GM19035 (cell line): ENCODE measurements around the gene ARL1.
A peak's percentile ranks its signal among the peaks of the same experiment; 100 is the strongest.
"Not testable (repeated sequence)": the region's sequence is repeated elsewhere in the genome, so short reads cannot be mapped to it uniquely, and the experiment has no call there.

Experiments
- ATAC-seq: cut with Tn5 transposase; IDR thresholded peaks from one replicate; pipeline ENCODE4 v1.9.1; 2021; ENCODE audit not compliant: unreplicated experiment

ARL1 gene

DNA sequence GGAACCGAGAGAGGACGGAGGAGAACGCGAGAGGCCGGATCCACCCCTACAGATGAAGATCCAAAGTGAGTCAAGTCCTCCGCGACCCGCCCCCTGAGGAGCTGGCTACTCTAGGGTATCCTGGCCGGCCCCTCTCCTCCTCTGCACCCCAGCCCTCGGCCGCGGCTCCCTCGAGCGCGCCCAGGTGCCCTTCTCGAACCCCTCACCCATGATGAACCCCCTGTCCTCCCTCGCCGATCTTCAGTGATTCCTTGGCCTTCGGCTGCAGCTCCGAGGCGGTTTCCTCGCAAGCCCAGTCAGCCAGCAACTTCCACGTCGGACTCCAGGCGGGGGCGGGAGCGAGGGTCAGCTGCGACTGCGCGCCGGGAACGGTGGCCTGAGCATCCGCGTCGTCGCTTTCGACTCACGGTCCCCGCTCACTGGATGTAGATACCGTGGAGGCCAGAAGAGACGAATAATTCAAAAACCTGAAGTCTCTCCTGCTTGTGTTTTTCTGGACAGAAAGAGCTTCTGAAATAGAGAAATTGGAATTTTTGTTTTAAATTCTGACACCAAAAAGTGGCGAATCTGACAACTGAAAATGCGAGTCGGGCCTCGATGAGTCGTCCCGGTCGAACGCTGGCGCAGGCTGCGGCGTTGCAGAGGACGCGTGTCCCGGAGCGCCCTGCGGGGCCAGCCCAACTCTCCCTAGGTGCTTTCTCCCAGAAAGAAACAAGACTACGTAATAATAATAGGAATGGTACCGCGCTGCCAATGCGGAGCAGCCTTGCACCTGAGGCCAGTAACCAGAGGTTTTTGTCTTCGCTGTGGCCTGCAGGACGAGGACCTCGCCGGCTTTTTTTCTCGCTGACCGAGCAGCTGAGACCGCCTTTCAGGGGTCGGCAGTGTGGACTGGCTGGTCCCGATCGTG, at the start of gene ARL1:
TSS of gene ARL1 (minus strand) at position 337 of the 910 bp plus-strand sequence. CDS start at position 210, 127 bp downstream.
- peak; percentile 86 for ATAC-seq

DNA sequence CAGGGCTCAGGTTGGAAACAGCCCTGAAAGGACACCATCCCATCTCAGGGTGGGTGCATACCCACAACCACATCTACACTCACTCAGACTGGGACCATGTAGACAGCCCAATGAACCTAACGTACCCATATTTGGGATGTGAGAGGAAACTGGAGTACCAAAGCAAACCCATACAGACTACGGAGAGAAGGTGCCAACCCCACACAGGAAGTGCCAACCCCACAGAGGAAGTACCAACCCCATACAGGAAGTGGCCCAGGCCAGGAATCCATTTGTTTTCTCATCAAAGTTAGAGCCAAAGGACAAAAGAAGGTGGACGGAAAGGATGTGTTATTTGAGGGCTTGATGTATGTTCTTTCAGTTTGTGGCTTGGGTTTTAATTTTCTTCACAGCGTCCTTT, 48.1 kb upstream of the ARL1 start:
- ATAC-seq: no peak

DNA sequence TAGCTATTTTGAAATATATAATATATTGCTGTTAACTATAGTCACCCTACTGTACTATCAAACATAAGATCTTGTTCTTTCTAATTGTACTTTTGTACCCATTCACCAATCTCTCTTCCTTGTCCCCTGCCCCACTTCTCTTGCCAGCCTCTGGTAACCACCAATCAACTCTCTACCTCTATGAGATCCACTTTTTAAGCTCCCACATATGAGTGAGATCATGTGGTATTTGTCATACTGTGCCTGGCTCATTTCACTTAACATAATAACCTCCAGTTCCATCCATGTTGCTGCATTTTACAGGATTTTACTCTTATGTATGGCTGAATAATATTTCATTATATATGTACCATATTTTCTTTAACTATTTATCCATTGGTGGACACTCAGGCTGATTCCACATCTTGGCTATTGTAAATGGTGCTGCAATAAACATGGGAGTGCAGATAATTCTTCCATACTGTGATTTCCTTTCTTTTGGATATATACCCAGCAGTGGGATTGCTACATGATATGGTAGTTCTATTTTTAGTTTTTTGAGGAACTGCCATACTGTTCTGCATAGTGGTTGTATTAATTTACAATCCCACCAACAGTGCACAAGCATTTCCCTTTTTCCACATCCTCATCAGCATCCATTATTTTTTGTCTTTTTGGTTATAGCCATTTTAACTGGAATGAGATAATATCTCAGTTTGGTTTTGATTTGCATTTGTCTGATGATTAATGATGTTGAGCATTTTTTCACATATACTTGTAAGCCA, 34.1 kb upstream of the ARL1 start:
- ATAC-seq: no peak

DNA sequence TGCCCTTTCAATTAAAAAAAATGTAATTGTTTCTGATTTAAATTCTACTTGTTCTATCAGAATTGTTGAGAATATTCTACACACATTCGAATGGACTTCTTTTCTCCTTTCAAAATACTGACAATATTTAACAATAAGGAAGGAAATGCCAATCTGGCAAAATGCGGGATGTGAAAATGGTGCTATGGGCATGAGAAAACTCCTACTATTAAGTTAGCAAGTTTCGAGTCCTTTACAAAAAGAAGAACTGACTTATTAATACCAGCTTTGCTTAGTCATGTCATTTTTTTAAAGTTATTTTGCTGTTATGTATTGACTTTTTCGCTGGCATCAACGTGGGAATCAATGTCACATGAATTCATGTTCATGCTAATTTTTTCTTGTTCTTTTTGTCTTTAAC, 31.7 kb upstream of the ARL1 start:
- no peak for ATAC-seq

DNA sequence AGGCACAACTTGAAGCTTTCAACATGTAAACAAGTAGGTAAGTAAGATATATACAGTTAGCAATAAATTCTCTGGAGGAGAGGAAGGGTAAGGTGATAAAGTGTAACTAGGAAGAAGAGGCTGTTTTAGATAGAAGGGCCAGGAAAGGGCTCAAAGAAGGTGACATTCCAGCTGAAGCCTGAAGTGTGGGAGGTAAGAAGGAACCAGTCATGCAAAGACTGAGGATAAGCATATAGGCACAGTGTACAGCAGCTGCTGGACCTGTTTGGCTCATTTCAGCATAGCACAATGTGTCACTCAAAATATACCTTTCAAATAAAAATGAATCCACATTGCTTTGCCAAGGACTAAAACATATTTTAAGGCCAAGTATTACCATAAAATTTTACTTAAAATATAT, 28.6 kb upstream of the ARL1 start:
- ATAC-seq: no peak

DNA sequence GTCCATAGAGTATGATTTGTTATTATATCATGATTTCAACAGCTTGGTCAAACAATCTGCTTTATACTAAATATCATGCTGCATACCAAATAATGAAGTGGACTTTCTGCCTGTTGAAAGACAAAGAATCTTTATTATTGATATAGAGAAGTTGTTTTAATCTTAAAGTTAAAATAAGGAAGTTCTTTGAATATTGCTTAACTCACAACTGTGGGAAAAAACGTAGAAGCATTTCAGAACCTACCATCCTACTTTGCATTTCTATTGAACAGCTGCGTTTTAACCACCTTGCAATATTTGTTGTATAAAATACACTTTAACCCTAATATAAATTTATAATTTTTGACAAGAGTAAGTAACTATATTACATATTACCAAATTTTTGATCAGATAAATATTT, 22.9 kb upstream of the ARL1 start:
- ATAC-seq: no peak

DNA sequence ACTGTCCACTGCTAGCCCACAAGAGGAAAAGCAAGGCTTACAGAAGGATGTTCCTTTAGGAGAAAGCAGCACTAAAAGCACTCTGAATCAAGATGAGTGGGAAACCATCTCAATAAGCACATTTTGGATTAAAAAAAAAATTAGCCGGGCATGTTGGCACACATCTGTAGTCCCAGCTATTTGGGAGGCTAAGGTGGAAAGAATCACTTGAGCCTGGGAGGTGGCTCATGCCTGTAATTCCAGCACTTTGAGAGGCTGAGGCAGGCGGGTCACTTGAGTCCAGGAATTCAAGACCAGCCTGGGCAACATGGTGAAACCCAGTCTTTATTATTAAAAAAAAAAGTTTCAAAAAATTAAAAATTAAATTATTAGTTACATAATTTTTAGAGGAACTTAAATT, 17.0 kb upstream of the ARL1 start:
- no peak for ATAC-seq

DNA sequence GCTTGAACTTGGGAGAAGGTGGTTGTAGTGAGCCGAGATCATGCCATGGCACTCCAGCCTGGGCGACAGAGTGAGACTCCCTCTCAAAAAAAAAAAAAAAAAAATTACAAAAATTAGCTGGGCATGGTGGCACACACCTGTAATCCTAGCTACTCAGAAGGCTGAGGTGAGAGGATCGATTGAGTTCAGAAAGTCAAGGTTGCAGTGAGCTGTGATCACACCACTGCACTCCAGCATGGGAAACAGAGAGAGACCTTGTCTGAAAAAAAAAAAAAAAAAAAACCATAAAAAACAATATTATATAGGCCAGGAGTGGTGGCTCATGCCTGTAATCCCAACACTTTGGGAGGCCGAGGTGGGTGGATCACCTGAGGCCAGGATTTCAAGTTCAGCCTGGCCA, 14.5 kb upstream of the ARL1 start:
- ATAC-seq: not testable (repeated sequence)

DNA sequence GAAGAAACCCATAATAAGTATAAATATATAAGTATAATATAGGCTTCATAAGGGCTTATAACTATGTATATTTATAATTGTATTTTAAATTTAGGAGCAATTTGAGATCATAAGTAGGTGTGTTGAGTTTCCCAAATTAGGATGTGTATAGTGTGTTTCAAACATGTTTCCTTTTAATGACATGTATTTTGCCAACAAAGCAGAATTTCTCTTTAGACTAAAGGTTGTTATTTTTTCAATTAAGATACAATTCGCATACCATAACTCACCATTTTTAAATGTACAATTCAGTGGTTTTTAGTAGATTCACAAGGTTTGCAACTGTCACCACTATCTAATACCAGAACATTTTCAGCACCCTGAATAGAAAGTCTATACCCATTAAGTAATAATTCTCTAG, 7.7 kb upstream of the ARL1 start:
- no peak for ATAC-seq

DNA sequence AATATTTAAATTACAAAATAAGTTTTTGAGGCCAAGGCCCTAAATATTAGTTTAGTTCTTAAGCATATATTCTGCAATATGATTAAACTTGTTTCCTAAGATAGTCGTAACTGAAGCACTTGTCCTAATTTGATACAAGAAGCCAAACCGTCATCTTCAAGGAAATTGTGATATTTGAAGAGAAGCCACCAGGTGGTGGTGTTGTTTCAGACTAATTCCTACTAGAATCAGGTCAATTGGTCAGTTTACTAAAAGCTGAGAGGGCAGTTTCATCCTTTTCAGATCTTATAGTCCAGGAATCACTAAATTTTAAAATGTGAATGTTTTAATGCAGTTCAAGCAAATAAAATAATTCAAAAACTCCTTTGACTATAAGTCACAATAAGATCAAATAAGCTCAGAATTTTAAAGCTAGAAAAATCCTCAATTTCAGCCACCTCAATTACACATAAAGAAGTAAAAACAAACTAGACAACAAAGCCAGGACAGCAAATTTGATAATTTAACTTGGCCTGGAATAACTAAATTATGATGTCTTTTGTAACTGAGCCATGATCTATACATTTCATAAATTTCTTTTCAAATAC, 7.1 kb upstream of the ARL1 start:
- ATAC-seq: no peak

DNA sequence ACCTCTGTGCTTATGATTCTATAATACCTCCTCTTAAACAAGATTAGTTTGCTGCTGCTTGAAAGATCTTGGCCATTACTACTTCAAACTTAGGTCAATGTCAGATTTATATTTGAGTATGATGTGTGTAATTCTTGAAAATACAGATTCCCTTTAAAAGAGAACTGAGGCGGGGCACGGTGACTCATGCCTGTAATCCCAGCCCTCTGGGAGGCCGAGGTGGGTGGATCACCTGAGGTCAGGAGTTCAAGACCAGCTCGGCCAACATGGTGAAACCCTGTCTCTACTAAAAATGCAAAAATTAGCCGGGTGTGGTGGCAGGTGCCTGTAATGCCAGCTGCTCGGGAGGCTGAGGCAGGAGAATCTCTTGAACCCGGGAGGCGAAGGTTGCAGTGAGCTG, 2.6 kb upstream of the ARL1 start:
- ATAC-seq: not testable (repeated sequence)

DNA sequence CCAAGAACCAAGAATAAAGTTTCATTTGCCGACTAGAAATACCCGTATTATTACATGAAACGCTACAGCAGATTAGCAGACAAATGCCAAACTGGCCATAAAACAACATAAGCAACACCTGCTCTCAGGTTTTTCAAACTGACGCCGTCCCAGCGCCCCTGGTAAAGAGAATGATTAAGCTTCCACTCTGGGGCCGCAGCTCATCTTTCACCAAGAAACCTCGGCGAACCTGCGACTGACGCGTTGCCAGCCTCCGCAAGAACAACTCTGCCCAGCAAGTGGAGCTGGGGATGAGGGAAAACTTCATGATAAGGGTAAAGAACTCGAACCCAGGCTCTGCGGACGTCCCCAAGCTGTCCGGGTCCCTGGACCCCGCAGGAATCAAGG, 530 bp downstream of the ARL1 start:
- peak; percentile 15 for ATAC-seq

DNA sequence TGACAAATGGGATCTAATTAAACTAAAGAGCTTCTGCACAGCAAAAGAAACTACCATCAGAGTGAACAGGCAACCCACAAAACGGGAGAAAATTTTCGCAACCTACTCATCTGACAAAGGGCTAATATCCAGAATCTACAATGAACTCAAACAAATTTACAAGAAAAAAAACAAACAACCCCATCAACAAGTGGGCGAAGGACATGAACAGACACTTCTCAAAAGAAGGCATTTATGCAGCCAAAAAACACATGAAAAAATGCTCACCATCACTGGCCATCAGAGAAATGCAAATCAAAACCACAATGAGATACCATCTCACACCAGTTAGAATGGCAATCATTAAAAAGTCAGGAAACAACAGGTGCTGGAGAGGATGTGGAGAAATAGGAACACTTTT, 16.4 kb downstream of the ARL1 start:
- ATAC-seq: not testable (repeated sequence)

DNA sequence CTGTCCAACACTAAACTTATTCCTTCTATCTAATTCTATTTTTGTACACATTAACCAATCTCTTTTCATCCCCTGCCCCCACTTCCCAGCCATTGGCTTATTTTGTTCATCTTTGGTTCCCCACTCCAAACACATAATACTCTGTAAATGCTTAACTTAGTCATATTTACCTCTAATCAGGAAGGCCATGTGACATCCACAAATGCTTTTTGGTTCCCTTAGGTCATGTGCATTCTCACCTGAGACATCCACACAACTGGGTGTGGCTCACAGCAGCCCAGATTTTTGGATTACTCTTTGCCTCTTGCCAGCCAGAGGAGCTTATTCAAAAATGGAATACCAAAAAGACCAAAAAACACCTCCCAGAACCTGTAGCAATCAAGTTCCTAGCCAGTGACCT, 28.4 kb downstream of the ARL1 start:
- no peak for ATAC-seq

DNA sequence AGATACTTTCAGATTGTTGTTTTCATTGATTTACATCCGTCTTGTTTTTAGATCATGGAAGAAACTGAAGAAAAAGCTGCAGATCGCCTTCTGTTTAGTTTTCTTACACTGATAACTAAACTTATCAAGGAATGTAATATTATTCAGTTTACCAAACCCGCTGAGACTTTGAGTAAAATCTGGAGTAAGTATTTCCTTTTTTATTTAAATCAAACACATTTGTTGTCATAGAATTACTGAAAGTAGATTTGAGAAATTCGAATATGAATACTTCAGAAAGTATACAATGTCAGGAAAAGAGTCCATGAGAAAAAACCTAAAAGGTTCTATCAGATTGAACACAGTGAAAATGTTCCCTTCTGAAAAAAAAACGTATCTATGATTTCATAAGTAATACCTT, 32.0 kb downstream of the ARL1 start:
- no peak for ATAC-seq

DNA sequence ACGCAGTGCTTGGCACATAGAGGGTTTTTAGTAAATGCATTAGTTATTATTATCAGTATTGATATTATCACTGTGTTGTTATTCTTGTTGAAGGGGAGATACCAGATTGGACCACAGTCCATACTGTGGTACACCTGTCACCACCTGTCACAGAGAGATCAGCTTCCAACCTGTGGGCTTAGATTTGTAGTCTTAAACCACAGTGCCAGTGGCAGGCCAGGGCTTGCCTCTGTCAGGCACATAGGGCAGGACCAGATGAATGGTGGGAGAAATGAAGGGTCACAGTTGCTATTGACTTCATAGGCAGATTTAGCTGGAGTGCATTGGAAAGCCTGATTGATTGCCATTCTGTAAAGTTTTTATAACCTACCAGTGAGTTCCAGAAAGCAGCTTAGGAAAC, 35.1 kb downstream of the ARL1 start:
- ATAC-seq: no peak

DNA sequence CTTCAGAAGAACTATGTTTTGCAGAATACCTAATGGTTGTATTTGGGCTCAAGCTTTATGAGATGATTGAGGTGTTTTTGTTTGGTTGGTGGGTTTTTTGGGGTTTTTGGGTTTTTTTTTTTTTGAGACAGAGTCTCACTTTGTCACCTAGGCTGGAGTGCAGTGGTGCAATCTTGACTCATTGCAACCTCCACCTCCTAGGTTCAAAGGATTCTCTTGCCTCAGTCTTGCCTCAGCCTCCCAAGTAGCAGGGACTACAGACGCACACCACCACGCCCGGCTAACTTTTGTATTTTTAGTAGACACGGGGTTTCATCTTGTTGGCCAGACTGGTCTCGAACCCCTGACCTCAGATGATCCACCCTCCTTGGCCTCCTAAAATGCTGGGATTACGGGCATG, 39.6 kb downstream of the ARL1 start:
- ATAC-seq: no peak

DNA sequence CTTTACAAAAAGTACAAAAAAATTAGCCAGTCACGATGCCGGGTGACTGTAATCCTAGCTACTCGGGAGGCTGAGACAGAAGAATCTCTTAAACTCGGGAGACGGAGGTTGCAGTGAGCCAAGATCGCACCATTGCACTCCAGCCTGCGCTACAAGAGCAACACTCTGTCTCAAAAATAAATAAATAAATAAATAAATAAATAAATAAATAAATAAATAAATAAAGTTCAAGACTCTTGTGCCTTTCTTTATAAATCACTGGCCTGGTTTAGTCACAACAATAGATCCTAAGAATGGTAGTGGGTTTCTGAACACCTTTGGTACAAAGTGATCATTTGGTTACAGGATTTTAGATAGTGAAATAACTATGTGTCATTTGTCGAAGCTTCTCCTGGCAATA, 46.1 kb downstream of the ARL1 start:
- ATAC-seq: no peak

DNA sequence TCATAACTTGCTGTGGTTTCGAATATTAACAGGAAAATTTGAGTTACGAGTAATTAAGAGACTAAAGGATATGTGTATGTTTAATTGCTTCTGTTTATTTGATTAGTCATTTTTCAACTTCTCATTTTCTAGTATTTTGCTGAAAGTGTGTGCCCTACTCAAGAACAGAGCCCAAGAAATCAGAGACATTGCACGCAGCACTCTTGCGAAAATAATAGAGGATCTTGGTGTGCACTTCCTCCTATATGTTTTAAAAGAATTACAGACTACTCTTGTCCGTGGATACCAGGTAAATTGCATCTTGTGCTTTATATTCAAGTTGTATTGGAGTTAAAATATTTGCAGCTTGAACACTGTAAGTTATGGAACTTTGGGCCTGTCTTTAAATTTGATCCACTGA, 50.8 kb downstream of the ARL1 start:
- ATAC-seq: no peak

DNA sequence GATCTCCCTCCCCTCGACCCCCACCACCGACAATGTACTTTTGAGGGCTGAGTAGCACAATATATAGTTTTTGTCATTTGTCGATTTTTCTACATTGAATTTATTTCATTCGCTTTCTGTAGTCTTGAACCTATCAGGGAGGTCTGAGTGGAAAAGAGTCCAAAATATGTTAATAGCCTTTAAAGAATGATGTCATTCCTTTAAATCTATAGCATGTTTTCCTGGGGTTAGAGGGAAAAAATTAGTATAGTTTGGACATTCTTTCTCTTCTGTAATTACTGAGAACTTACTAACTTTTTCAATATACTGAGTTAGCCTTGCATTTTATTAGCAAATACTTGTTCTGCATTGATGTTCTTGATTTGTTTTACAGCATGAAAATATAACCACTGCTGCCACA, 55.9 kb downstream of the ARL1 start:
- no peak for ATAC-seq

DNA sequence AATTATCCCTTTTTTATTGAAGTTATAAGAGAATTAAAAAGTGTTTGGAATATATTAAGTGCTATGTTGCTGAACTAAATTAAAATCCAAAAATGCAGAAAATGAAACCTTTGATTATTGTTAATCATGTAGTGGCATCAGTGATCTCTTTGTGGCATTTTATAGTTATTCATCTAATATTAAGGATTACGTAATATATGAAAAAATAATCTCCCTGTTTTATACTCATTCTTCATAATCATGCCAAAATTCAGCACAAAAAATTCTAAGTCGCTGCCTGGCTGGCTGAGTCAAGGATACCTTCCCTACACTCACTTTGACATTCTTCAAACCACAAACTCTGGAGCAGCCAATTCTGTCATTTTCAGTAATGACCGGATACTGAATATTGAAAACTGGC, 63.7 kb downstream of the ARL1 start:
- no peak for ATAC-seq
